HS-5 (cell line): ENCODE measurements around the gene HNRNPC.
"Not testable (repeated sequence)": the region's sequence is repeated elsewhere in the genome, so short reads cannot be mapped to it uniquely, and the experiment has no call there.

Source experiments
- DNase-seq: peaks from one replicate; pipeline ENCODE4 v3.0.0-alpha.2; 2012; ENCODE audit warnings: low read depth

Gene HNRNPC

GRCh38 chr14:21191809-21192446 is 77.3 kb downstream of the HNRNPC start:
- no peak for DNase-seq

- DNase-seq: no peak
Measured at GRCh38 chr14:21191261-21191808, 77.9 kb downstream of the HNRNPC start.

GRCh38 chr14:21185491-21185890 is 83.8 kb downstream of the HNRNPC start:
- DNase-seq: no peak

- DNase-seq: no peak
Measured at GRCh38 chr14:21184254-21184653, 85.0 kb downstream of the HNRNPC start.

- DNase-seq: no peak
Measured at GRCh38 chr14:21182166-21182565, 87.1 kb downstream of the HNRNPC start.

- no peak for DNase-seq
Measured at GRCh38 chr14:21171128-21171527, 98.1 kb downstream of the HNRNPC start.

- no peak for DNase-seq
Measured at GRCh38 chr14:21169573-21169972, 99.7 kb downstream of the HNRNPC start.

GRCh38 chr14:21168055-21168454 is 101.2 kb downstream of the HNRNPC start:
- no peak for DNase-seq

- not testable (repeated sequence) for DNase-seq
Measured at GRCh38 chr14:21165670-21166069, 103.6 kb downstream of the HNRNPC start.

GRCh38 chr14:21165002-21165605 is 104.1 kb downstream of the HNRNPC start:
- not testable (repeated sequence) for DNase-seq

- DNase-seq: no peak
Measured at GRCh38 chr14:21163871-21164291, 105.4 kb downstream of the HNRNPC start.

- no peak for DNase-seq
Measured at GRCh38 chr14:21162081-21162480, 107.2 kb downstream of the HNRNPC start.

- no peak for DNase-seq
Measured at GRCh38 chr14:21160061-21160610, 109.1 kb downstream of the HNRNPC start.
